ENCODE data around the gene ABHD17B. TPM values are rescaled to one million over a fixed set of nuclear protein-coding genes. Genes with fewer than 3 reads are reported as not detected.

Gene ABHD17B
- total RNA-seq, 1 experiment from 2014 or later, result 11.6 TPM

DNA sequence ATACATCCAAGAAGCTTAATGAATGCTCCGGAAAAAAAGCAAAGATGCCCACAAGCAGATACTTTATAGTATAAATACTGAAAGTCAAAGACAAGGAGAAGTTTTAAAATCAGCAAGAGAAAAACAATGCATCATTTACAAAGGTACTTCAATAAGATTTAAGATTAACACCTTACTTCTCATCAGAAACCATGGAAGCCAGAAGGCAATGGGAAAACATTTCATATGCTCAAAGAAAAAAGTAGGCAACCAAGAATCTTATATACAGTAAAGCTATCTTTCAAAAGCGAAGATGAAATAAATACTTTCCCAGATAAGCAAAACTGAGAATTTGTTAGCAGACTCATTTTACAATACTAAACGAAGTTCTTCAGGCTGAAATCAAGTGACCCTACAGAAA lies 51.1 kb downstream of the ABHD17B start:
- no peak overlapping the region for H3K4me2 ChIP-seq (ENCODE audit: low read length)
- H3K9ac ChIP-seq (ENCODE audit: low read length), result no peak overlapping the region
- H3K4me1 ChIP-seq (ENCODE audit: insufficient read depth, low read length), result no peaks in the 10 kb centered on the region
- BruUV-seq (replicated peaks), result no TSS peak
- H3K27me3 ChIP-seq (ENCODE audit: low read length), result no peaks in the 10 kb centered on the region
- no peak overlapping the region for H3K4me3 ChIP-seq (ENCODE audit: low read length)
- TF ChIP-seq EZH2 (IDR thresholded peaks at IDR 0.05; ENCODE audit: low read length, unreplicated experiment), result no peak
- TF ChIP-seq CTCF (conservative IDR thresholded peaks at IDR 0.05; ENCODE audit: low read depth, low read length), result no peak
- peaks cover 7% of the 10 kb centered on the region; the same call in 1 of the 2 replicates for H3K36me3 ChIP-seq (ENCODE audit: low read depth, low read length)
- no peak overlapping the region for H3K27ac ChIP-seq (ENCODE audit: low read length)
- intact Hi-C loops (cut with micrococcal nuclease), result no loop called here
- H3K79me2 ChIP-seq (ENCODE audit: low read length), result no peaks in the 10 kb centered on the region
- no peaks in the 10 kb centered on the region for H3K9me3 ChIP-seq (ENCODE audit: low read length)
- no peaks in the 10 kb centered on the region for H4K20me1 ChIP-seq (ENCODE audit: low read length)
- POLR2A ChIA-PET (ENCODE audit: unreplicated experiment), result interaction anchor here (0.6 kb wide), 1 partner anchor 175 kb away, joined by 9 read pairs; no protein-coding TSS in a partner anchor
- ATAC-seq, result no peak
- CTCF ChIA-PET, result no interaction called here
- no peaks in the 10 kb centered on the region for H3K9me2 ChIP-seq (replicated peaks; ENCODE audit: low read length)
- no peaks in the 10 kb centered on the region for H3F3A ChIP-seq (ENCODE audit: low read length, unreplicated experiment)
- DNase-seq, result no peak
- no peak overlapping the region for H2AFZ ChIP-seq (ENCODE audit: low read length)

DNA sequence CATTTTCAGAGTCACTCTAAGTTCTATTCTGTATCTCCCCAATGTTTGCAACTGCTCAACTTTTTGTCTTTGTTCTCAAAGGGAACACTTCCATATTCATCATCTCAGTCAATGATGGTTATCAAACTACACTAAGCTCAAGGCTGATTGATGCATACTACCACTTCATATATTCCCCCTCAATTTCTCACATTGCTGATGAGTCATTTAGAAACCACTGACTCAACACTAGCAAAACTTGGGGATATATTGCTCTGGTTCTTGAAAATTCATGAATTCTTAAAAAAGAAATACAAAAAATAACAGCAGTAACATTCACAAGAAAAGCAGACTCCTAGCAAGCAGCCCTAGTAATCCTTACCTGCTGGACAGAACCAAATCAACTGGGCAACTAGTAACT lies 52.2 kb downstream of the ABHD17B start:
- DNase-seq (no peak), ATAC-seq (no peak)
- Histone ChIP-seq H3K27ac (ENCODE audit: low read length) (no peak overlapping the region), H3K79me2 (ENCODE audit: low read length) (no peaks in the 10 kb centered on the region), H3K4me2 (ENCODE audit: low read length) (no peak overlapping the region), H3K27me3 (ENCODE audit: low read length) (no peaks in the 10 kb centered on the region), H3K4me1 (ENCODE audit: insufficient read depth, low read length) (no peaks in the 10 kb centered on the region), H3K4me3 (ENCODE audit: low read length) (no peak overlapping the region), H4K20me1 (ENCODE audit: low read length) (no peaks in the 10 kb centered on the region), H2AFZ (ENCODE audit: low read length) (no peak overlapping the region), H3K9me3 (ENCODE audit: low read length) (no peaks in the 10 kb centered on the region), H3K9ac (ENCODE audit: low read length) (no peak overlapping the region), H3K9me2 (replicated peaks; ENCODE audit: low read length) (no peaks in the 10 kb centered on the region), H3K36me3 (ENCODE audit: low read depth, low read length) (peaks cover 7% of the 10 kb centered on the region; the same call in 1 of the 2 replicates), H3F3A (ENCODE audit: low read length, unreplicated experiment) (no peaks in the 10 kb centered on the region)
- intact Hi-C loops (cut with micrococcal nuclease), result no loop called here
- ChIA-PET POLR2A (ENCODE audit: unreplicated experiment) (no interaction called here), CTCF (no interaction called here)
- BruUV-seq (replicated peaks), result no TSS peak
- TF ChIP-seq EZH2 (IDR thresholded peaks at IDR 0.05; ENCODE audit: low read length, unreplicated experiment), result no peak
- no peak for TF ChIP-seq EZH2phosphoT487 (IDR thresholded peaks at IDR 0.05; ENCODE audit: borderline replicate concordance, low read length)
- TF ChIP-seq CTCF (conservative IDR thresholded peaks at IDR 0.05; ENCODE audit: low read depth, low read length), result no peak

DNA sequence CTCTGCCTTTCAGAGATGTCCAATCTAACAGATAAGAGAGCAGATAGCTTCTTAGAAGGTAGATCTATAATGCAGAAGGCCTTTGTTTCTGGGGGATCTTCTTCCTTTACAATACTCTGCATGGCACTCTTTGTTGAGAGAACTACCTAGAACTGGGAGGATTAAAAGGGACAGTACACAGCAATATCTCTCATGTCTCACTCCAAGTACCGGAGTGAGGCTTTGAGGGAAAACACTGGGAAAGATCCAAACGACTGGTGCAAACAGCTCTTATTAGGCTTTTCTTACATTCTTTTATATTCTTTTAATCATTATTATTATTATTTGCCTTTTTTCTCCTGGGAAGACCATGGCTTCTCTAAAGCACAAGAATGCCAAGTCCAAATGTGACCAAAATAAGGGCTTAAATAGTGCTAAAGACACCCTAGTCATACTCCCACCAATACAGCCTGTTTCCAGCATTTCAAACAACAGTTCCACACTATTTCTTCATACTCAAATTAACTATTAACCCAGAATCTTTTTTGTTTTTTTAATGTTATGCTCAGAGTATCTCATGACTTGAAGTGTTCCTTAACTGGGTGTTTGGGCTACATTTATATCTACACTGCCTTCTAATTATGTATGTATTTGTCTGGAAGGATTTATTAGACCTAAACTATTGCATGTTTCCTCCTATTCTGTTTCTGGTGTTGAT lies 52.7 kb downstream of the ABHD17B start:
- intact Hi-C loops (cut with micrococcal nuclease), result no loop called here
- ChIA-PET CTCF (interaction anchor here (0.7 kb wide), 1 partner anchor 96 kb away, joined by 4 read pairs; no protein-coding TSS in a partner anchor), POLR2A (ENCODE audit: unreplicated experiment) (no interaction called here)
- peaks cover 7% of the 10 kb centered on the region; the same call in 1 of the 2 replicates for H3K36me3 ChIP-seq (ENCODE audit: low read depth, low read length)
- BruUV-seq (replicated peaks), result no TSS peak
- no peaks in the 10 kb centered on the region for H3K27me3 ChIP-seq (ENCODE audit: low read length)
- no peaks in the 10 kb centered on the region for H3K9me2 ChIP-seq (replicated peaks; ENCODE audit: low read length)
- H3K9ac ChIP-seq (ENCODE audit: low read length), result no peak overlapping the region
- H3K27ac ChIP-seq (ENCODE audit: low read length), result no peak overlapping the region
- no peaks in the 10 kb centered on the region for H3F3A ChIP-seq (ENCODE audit: low read length, unreplicated experiment)
- no peak overlapping the region for H3K4me2 ChIP-seq (ENCODE audit: low read length)
- no peaks in the 10 kb centered on the region for H3K9me3 ChIP-seq (ENCODE audit: low read length)
- no peaks in the 10 kb centered on the region for H3K4me1 ChIP-seq (ENCODE audit: insufficient read depth, low read length)
- no peak overlapping the region for H2AFZ ChIP-seq (ENCODE audit: low read length)
- H3K4me3 ChIP-seq (ENCODE audit: low read length), result no peak overlapping the region
- TF ChIP-seq CTCF (conservative IDR thresholded peaks at IDR 0.05; ENCODE audit: low read depth, low read length) (no peak), EZH2phosphoT487 (IDR thresholded peaks at IDR 0.05; ENCODE audit: borderline replicate concordance, low read length) (no peak), EZH2 (IDR thresholded peaks at IDR 0.05; ENCODE audit: low read length, unreplicated experiment) (no peak)
- no peaks in the 10 kb centered on the region for H4K20me1 ChIP-seq (ENCODE audit: low read length)
- no peaks in the 10 kb centered on the region for H3K79me2 ChIP-seq (ENCODE audit: low read length)
- ATAC-seq (no peak), DNase-seq (no peak)
